Activated CD4-positive, alpha-beta memory T cell treated with anti-CD3 and anti-CD28 coated beads for 36 hours (primary cell): ENCODE measurements around the gene CACNA1C. TPM values are rescaled to one million over a fixed set of nuclear protein-coding genes. Genes with fewer than 3 reads are reported as not detected.

ENCODE experiments used
- CTCF ChIA-PET: fragments of 350-600 bp; sonication (Branson Sonifier 250); formaldehyde crosslinking; loops from one replicate; lab custom pipeline; 2021; ENCODE audit warnings: antibody characterized with exemption, inconsistent platforms; lab: Charles Lee
- POLR2A ChIA-PET: fragments of 350-600 bp; sonication (Branson Sonifier 250); formaldehyde crosslinking; loops from one replicate; lab custom pipeline; 2021; ENCODE audit warnings: antibody characterized with exemption; lab: Charles Lee
- DNase-seq: peaks from one replicate; pipeline ENCODE4 v3.0.0-alpha.2; 2020
- H3K27ac Mint-ChIP-seq: one replicate; pipeline ENCODE4 v1.8.0; 2021; ENCODE audit warnings: mixed read lengths
- H3K27me3 Mint-ChIP-seq: one replicate; pipeline ENCODE4 v1.8.0; 2021; ENCODE audit warnings: mixed read lengths
- H3K36me3 Mint-ChIP-seq: one replicate; pipeline ENCODE4 v1.8.0; 2021; ENCODE audit warnings: mixed read lengths
- H3K4me1 Mint-ChIP-seq: one replicate; pipeline ENCODE4 v1.8.0; 2021; ENCODE audit warnings: low read depth, mixed read lengths
- H3K4me3 Mint-ChIP-seq: one replicate; pipeline ENCODE4 v1.8.0; 2021; ENCODE audit warnings: mild to moderate bottlenecking, mixed read lengths
- H3K9me3 Mint-ChIP-seq: one replicate; pipeline ENCODE4 v1.8.0; 2021; ENCODE audit warnings: mixed read lengths
- intact Hi-C: fragments of 100-400 bp; cut with micrococcal nuclease; formaldehyde crosslinking; loops from one replicate; pipeline ENCODE4 v1.15.1; 2023
- total RNA-seq, 2 experiments: library from RNA; stranded (reverse); gene quantifications; one replicate each; pipeline ENCODE4 v1.2.3, GENCODE V29; 2021

Gene CACNA1C
- total RNA-seq, 2 experiments from 2014 or later, result 0.07 to 0.12 TPM

DNA sequence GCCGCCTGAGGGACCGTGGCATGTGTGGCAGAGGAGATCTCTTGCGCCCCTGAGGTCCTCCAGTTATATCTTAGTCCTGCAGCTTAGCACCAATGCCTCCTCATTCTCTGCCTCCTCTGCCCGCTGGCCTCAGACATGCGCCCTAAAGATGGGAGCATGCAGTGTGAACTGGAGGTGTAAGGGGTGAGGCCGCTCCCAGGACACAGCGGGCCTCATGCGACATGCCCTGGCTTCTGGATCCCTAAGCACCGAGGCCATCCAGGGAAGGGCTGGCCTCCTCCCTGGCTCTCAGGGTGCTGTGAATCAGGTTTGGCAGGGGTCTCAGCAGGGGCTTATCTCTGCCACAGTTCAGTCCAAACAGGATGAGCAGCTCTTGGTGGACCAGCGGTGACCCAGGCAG, 86.9 kb downstream of the CACNA1C start:
- CTCF ChIA-PET, result no interaction called here
- H3K36me3 Mint-ChIP-seq, result no peaks in the 10 kb centered on the region
- no peaks in the 10 kb centered on the region for H3K9me3 Mint-ChIP-seq
- H3K27me3 Mint-ChIP-seq, result peaks cover 15% of the 10 kb centered on the region
- intact Hi-C loops, result no loop called here
- DNase-seq, result no peak
- POLR2A ChIA-PET, result no interaction called here
- no peak overlapping the region for H3K4me3 Mint-ChIP-seq
- H3K27ac Mint-ChIP-seq, result no peak overlapping the region
- no peaks in the 10 kb centered on the region for H3K4me1 Mint-ChIP-seq

DNA sequence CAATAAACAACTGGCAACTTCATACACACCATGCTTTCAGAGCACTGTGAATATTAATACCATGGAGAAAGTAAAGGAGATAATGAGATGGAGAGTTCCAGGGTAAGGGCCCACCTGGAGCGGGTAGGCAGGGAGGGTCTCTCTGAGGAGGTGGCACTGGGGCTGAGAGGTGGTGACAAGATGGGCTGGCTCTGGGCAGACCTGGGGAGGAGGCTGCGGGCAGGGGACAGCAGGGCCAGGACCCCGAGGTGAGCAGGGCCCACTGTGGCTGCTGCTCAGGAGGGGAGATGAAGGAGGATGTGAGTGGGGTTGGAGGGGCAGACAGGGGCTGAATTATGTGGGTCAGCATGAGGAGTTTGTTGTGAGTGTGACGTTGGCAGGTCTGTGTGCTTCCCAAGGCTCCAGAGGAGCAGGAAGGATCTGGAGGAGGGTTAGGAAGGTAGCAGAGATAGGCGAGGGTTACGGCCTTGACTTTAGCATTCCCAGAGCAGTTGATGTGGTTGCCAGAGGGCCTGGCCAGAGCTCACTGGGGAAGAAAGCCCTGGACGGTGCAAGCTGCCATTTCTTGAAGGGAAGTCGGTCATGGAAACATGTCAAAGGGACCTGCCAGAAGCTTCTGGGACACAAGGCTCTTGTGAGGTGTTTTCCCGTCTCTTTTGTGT, 88.2 kb downstream of the CACNA1C start:
- H3K4me1 Mint-ChIP-seq, result no peaks in the 10 kb centered on the region
- H3K4me3 Mint-ChIP-seq, result no peak overlapping the region
- POLR2A ChIA-PET, result no interaction called here
- intact Hi-C loops, result no loop called here
- peaks cover 15% of the 10 kb centered on the region for H3K27me3 Mint-ChIP-seq
- no peak overlapping the region for H3K27ac Mint-ChIP-seq
- H3K36me3 Mint-ChIP-seq, result no peaks in the 10 kb centered on the region
- H3K9me3 Mint-ChIP-seq, result no peaks in the 10 kb centered on the region
- DNase-seq, result no peak
- CTCF ChIA-PET, result no interaction called here

DNA sequence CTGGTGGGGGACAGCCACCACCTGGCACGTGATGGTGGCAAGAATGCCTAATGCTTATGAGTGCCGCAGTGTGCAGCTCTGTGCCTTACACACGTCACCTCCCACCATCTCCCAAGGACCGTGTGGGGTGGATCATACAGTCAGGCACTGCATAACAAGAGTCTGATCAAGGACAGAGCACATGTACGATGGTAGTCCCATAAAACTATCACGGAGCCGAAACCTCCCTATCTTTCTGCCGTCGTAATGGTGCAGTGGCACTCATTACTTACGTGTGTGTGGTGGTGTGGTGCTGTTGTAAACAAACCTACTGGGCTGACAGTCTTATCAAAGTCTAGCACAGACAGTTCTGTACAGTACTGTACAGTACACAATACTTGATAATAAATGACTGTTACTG, 89.3 kb downstream of the CACNA1C start:
- Mint-ChIP-seq H3K27me3 (peaks cover 11% of the 10 kb centered on the region), H3K4me1 (no peaks in the 10 kb centered on the region), H3K9me3 (no peaks in the 10 kb centered on the region), H3K36me3 (no peaks in the 10 kb centered on the region), H3K4me3 (no peak overlapping the region), H3K27ac (no peak overlapping the region)
- POLR2A ChIA-PET, result no interaction called here
- intact Hi-C loops, result no loop called here
- CTCF ChIA-PET, result no interaction called here
- DNase-seq, result no peak

DNA sequence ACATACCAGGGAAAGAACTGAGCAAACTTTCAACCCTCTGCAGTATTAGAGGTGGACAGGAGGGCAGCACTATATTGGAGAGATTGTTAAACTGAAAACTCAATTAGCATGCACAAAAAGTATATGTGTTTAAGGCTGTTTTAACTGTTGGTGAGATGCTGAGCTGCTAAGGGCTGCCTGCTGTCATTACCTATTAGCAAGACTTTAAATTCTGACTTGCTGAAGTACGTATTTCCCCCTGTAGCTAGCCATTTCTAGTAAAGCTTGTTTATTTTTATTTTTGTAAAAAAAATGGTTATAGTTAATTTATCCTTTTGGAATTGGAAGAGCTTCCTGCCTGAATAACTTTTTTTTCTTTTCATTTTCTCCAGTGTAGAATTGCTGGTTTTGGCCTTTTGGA, 92.2 kb downstream of the CACNA1C start:
- no peak overlapping the region for H3K4me3 Mint-ChIP-seq
- H3K27me3 Mint-ChIP-seq, result peaks cover 19% of the 10 kb centered on the region
- H3K4me1 Mint-ChIP-seq, result no peaks in the 10 kb centered on the region
- no peaks in the 10 kb centered on the region for H3K36me3 Mint-ChIP-seq
- H3K27ac Mint-ChIP-seq, result no peak overlapping the region
- H3K9me3 Mint-ChIP-seq, result no peaks in the 10 kb centered on the region
- CTCF ChIA-PET, result no interaction called here
- POLR2A ChIA-PET, result no interaction called here
- intact Hi-C loops, result no loop called here
- DNase-seq, result no peak

DNA sequence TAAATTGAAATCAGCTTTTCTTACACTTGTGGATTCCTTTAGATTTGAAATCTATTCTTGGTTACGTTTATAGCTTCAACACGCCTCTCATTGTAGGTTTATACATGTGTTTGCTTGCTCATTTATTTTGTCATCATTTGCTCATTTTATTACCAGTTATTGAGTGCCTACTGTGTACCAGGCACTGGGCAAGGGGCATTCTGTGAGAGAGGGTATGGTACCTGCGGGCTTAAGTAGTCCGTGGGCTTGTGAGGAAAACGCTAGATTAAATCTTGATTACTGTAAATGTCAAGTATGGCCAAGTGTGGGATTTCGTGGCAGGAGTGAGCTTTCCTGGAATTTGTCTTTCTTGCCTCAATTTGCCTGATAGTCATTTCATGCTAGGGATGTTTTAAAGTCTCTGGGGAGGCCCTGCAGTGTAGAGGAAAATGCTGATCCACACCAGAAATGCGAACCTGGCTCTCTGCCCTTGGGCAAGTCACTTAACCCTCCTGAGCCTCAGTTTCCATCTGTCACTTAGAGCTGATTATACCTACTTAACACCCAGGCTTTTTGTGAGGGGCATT, 92.7 kb downstream of the CACNA1C start:
- Mint-ChIP-seq H3K36me3 (no peaks in the 10 kb centered on the region), H3K27ac (no peak overlapping the region), H3K9me3 (no peaks in the 10 kb centered on the region), H3K27me3 (peaks cover 22% of the 10 kb centered on the region), H3K4me1 (no peaks in the 10 kb centered on the region), H3K4me3 (no peak overlapping the region)
- CTCF ChIA-PET, result no interaction called here
- no peak for DNase-seq
- intact Hi-C loops, result no loop called here
- POLR2A ChIA-PET, result no interaction called here

DNA sequence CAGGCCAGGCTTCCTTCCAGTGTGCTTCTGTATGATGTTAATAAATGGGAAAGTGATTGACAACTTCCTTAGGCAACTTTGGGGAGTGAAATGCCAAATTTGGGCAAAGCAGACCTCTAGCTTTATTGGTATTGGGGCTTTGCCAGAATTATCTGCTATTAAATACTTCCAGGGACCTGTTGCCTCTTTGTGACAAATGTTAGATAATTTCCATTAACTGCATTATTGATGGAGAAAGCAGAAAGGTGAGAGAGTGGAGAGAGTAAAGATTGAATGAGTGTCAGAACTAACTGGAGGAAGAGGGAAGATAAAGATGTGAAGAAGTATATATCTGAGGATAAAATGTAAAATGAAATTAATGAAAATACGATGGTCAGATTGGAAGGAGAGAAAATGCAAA, 94.5 kb downstream of the CACNA1C start:
- Mint-ChIP-seq H3K27ac (no peak overlapping the region), H3K9me3 (no peaks in the 10 kb centered on the region), H3K27me3 (peaks cover 26% of the 10 kb centered on the region), H3K36me3 (no peaks in the 10 kb centered on the region), H3K4me3 (no peak overlapping the region), H3K4me1 (peaks cover 5% of the 10 kb centered on the region)
- no peak for DNase-seq
- ChIA-PET CTCF (no interaction called here), POLR2A (no interaction called here)
- intact Hi-C loops, result no loop called here

DNA sequence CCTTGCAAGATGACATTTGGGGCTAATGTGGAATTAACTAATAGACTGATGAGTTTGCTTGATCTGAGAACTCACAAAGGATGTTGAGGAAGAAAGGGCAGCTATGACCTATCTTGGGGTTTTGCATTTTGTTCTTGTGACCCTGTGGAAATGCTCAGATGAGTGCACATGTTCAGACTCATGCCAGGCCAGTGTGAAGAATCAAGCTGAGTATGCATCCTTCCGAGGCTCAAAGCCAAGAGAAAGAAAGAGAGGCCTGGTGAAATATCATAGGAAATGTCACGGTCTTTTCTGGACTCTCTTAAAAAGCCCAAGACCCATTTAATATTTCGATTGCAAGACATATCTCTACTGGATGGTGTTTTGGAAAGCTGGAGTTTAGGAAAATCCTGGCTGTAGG, 96.3 kb downstream of the CACNA1C start:
- POLR2A ChIA-PET, result no interaction called here
- CTCF ChIA-PET, result no interaction called here
- peaks cover 6% of the 10 kb centered on the region for H3K4me1 Mint-ChIP-seq

DNA sequence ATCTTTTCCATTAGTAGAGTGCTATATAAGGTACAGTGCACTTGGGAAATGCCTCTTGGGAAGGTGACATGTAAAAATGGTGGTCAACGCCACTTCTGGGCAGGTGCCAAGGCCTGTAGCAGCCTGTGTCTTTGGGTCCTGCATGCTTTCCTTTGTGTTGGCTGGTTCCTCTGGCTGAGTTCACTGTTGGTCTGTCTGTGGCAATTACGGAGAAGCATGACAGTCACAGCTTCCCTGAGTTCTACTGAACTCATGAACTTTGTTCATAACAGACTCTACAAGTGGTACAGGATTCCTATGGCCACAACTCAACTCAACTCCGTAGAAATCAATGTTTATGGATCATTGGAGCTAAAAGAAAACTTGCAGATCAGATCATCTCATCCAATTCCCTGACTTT, 98.0 kb downstream of the CACNA1C start:
- POLR2A ChIA-PET, result interaction anchor here (0.7 kb wide), 1 partner anchor 250 kb away, joined by 5 read pairs; no protein-coding TSS in a partner anchor
- DNase-seq, result no peak
- Mint-ChIP-seq H3K27me3 (peaks cover 33% of the 10 kb centered on the region), H3K9me3 (no peaks in the 10 kb centered on the region), H3K27ac (no peak overlapping the region), H3K4me1 (peaks cover 6% of the 10 kb centered on the region), H3K36me3 (no peaks in the 10 kb centered on the region), H3K4me3 (no peak overlapping the region)
- intact Hi-C loops, result no loop called here
- CTCF ChIA-PET, result no interaction called here

More for the DNA sequence above, 96.3 kb downstream of the CACNA1C start:
- no peaks in the 10 kb centered on the region for H3K36me3 Mint-ChIP-seq
- no peak overlapping the region for H3K4me3 Mint-ChIP-seq
- no peak overlapping the region for H3K27ac Mint-ChIP-seq
- intact Hi-C loops, result no loop called here
- H3K9me3 Mint-ChIP-seq, result no peaks in the 10 kb centered on the region
- peaks cover 30% of the 10 kb centered on the region for H3K27me3 Mint-ChIP-seq
- no peak for DNase-seq

DNA sequence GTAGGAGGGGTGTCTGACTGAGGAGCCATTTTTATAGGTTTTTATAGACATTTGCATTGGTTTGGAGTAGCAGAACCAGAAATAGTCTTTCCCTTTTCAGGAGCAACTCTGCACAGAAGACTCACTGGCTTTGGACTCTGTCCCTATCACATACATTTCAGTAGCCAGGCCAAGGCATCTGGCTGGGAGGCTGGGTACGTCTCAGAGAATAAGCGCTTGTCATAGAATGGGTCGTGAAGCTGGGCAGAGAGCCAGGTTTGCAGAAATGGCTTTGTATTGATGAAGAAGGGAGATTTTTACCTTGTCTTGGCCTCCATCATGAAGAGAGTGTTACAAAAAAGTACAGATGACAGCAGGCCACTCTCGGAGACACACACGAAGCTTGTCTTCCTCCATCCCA, 98.6 kb downstream of the CACNA1C start:
- peaks cover 31% of the 10 kb centered on the region for H3K27me3 Mint-ChIP-seq
- POLR2A ChIA-PET, result no interaction called here
- CTCF ChIA-PET, result no interaction called here

DNA sequence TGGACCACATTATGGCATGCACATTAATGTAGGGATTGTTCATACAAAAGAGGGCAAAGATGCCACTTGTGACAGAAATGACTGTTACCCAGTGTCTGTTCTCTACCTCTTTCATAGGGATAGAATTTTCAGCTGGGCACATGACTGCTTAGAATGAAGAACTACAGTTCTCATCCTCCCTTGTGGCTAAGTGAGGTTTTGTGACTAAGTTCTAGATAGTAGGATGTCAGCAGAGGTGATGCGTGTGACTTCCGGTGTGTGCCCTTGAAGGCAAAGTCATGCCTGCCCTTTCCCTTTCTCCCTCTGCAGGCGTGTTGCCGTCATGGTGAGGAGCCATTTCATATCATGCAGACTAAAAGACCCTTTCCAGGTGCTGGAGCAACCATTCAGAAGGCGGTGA, 99.3 kb downstream of the CACNA1C start:
- CTCF ChIA-PET, result no interaction called here

More for the DNA sequence above, 98.6 kb downstream of the CACNA1C start:
- no peaks in the 10 kb centered on the region for H3K36me3 Mint-ChIP-seq
- intact Hi-C loops, result no loop called here
- no peak overlapping the region for H3K27ac Mint-ChIP-seq
- peaks cover 6% of the 10 kb centered on the region for H3K4me1 Mint-ChIP-seq
- no peak overlapping the region for H3K4me3 Mint-ChIP-seq
- no peaks in the 10 kb centered on the region for H3K9me3 Mint-ChIP-seq
- no peak for DNase-seq

DNA sequence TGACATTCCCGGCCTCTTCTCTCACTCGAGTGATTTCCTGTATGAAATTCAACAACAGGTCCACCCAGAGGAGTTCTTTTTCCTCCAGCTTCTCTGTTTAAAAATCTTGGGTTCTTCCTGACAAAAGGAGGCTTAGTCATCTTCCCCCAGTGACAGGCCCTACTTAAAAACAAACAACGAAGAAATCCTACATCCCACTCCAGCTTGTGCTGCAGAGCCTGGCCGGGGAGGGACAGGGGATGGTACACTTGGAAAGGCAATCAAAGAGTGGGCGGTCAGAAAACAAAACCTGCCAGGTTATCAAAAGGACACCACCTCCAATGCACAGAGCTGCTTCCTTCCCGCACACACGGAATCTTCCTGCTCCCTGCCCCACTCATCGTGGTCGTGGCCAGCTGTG, 101.3 kb downstream of the CACNA1C start:
- Mint-ChIP-seq H3K4me3 (no peak overlapping the region), H3K4me1 (peaks cover 6% of the 10 kb centered on the region), H3K27ac (no peak overlapping the region), H3K9me3 (no peaks in the 10 kb centered on the region), H3K27me3 (peaks cover 28% of the 10 kb centered on the region), H3K36me3 (no peaks in the 10 kb centered on the region)
- CTCF ChIA-PET, result no interaction called here
- no peak for DNase-seq
- intact Hi-C loops, result no loop called here
- POLR2A ChIA-PET, result no interaction called here

More for the DNA sequence above, 99.3 kb downstream of the CACNA1C start:
- Mint-ChIP-seq H3K36me3 (no peaks in the 10 kb centered on the region), H3K9me3 (no peaks in the 10 kb centered on the region), H3K27ac (no peak overlapping the region), H3K4me3 (no peak overlapping the region), H3K27me3 (peaks cover 31% of the 10 kb centered on the region), H3K4me1 (peaks cover 6% of the 10 kb centered on the region)
- peak; percentile 45 for DNase-seq
- intact Hi-C loops, result no loop called here
- POLR2A ChIA-PET, result no interaction called here

DNA sequence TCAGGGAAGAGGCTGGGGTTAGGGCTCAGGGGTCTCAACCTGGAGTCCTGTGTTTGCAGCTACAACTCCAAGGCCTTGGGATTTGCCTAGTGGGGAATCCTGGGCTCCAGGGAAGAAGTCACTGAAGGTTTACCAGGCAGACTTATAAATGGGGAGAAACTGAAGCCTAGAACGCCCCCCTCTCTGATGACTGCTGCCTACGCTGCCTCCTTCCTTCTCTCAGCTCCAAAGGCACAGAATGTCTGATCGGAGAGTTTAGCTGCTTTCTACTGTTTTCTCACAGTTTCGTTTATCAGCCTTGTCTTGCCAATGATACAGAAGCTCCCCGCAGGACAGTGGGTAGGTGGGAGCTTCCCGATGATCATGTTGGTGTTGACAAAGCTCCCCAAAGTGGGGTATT, 101.7 kb downstream of the CACNA1C start:
- DNase-seq, result no peak
- intact Hi-C loops, result no loop called here
- POLR2A ChIA-PET, result no interaction called here
- peaks cover 6% of the 10 kb centered on the region for H3K4me1 Mint-ChIP-seq
- CTCF ChIA-PET, result no interaction called here
- H3K27ac Mint-ChIP-seq, result no peak overlapping the region
- H3K4me3 Mint-ChIP-seq, result no peak overlapping the region
- H3K36me3 Mint-ChIP-seq, result no peaks in the 10 kb centered on the region
- peaks cover 25% of the 10 kb centered on the region for H3K27me3 Mint-ChIP-seq
- H3K9me3 Mint-ChIP-seq, result no peaks in the 10 kb centered on the region

DNA sequence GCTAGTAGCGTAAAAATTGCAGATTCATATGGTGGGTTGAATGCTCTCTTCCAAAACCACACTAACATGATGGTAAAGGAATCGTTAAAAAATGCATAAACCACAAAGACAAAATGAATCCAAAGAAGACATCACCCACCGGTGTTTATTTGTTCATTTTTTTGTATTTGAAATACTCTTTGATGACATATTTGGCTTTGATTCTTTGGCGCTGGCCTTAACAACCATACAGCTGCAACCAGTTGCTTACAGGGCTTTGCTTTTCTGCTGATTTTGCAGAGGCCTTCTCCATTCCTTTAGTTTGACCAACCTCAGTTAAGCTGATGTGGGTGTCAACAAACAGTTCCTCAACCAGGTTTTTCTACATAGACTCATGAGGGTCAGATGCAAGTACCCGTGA, 103.5 kb downstream of the CACNA1C start:
- Mint-ChIP-seq H3K27me3 (peaks cover 16% of the 10 kb centered on the region), H3K4me3 (no peak overlapping the region), H3K27ac (no peak overlapping the region), H3K36me3 (no peaks in the 10 kb centered on the region), H3K4me1 (peaks cover 6% of the 10 kb centered on the region), H3K9me3 (no peaks in the 10 kb centered on the region)
- no peak for DNase-seq
- ChIA-PET POLR2A (no interaction called here), CTCF (no interaction called here)
- intact Hi-C loops, result no loop called here
